ENCODE measurements around the gene ASIP. TPM values are rescaled to one million over a fixed set of nuclear protein-coding genes. Genes with fewer than 3 reads are reported as not detected.

ASIP gene
- polyA plus RNA-seq, 3 donors: 0.40 TPM; not detected in 2

DNA sequence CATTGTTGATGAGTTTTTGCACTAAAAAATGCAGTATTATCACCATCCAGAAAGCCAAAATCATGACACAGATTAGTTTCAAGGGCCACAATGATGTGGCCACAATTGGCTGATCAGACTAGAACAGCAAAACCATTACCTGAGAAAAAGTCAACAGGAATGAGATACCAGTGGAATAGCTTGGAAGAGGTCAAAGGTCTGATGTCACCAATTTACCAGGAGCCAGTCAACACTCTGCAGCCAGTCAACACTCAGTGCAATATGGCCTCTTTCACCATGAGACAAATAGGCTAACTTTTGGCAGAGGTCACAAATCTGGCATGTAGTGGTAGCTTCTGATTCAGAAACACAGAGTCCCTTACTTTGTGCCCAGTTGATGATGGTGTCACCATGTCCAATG is 7.5 kb upstream of the ASIP start:
- no peak overlapping the region for H3K27ac Mint-ChIP-seq
- Histone ChIP-seq H3K9me3 (replicated peaks in 1 of 2; ENCODE audit: control insufficient read depth in 1 of 2, insufficient read depth in 1 of 2, low read length in 2 of 2) (peaks cover 0 to 3% of the 10 kb centered on the region in 2 donors), H4K20me1 (ENCODE audit: insufficient read depth, low read length) (no peaks in the 10 kb centered on the region), H3K27ac (ENCODE audit: low read depth in 1 of 2, low read length in 2 of 2) (no peak overlapping the region), H3K4me2 (replicated peaks; ENCODE audit: extremely low read depth, low read length, poor library complexity, severe bottlenecking) (no peak overlapping the region), H3K36me3 (replicated peaks in 1 of 2; ENCODE audit: control insufficient read depth in 1 of 2, insufficient read depth in 2 of 2, low read length in 2 of 2) (no peaks in the 10 kb centered on the region), H3K9ac (ENCODE audit: insufficient read depth, low read length, poor library complexity, severe bottlenecking) (no peak overlapping the region), H3K4me1 (ENCODE audit: control insufficient read depth in 1 of 2, insufficient read depth in 2 of 2, low read length in 2 of 2) (no peaks in the 10 kb centered on the region), H3K27me3 (ENCODE audit: control insufficient read depth in 2 of 2, insufficient read depth in 2 of 2, low read length in 2 of 2) (no peaks in the 10 kb centered on the region), H2AFZ (ENCODE audit: insufficient read depth, low read depth, low read length, poor library complexity, severe bottlenecking) (no peak overlapping the region), H3K79me2 (ENCODE audit: insufficient read depth, low read length) (no peaks in the 10 kb centered on the region), H3K4me3 (replicated peaks in 1 of 3; ENCODE audit: low read depth in 2 of 3, low read length in 3 of 3) (no peak overlapping the region)
- no peaks in the 10 kb centered on the region for H3K36me3 Mint-ChIP-seq
- no peak for TF ChIP-seq CTCF (IDR thresholded peaks at IDR 0.05)
- peaks cover 0 to 6% (median 2%) of the 10 kb centered on the region in 3 donors for H3K27me3 Mint-ChIP-seq (ENCODE audit: low read depth in 3 of 3)
- H3K4me3 Mint-ChIP-seq: no peak overlapping the region
- no peaks in the 10 kb centered on the region for H3K4me1 Mint-ChIP-seq
- no peak for DNase-seq
- intact Hi-C loops (cut with micrococcal nuclease): no loop called here
- peaks cover 13 to 25% (median 19%) of the 10 kb centered on the region in 7 donors for H3K9me3 Mint-ChIP-seq

DNA sequence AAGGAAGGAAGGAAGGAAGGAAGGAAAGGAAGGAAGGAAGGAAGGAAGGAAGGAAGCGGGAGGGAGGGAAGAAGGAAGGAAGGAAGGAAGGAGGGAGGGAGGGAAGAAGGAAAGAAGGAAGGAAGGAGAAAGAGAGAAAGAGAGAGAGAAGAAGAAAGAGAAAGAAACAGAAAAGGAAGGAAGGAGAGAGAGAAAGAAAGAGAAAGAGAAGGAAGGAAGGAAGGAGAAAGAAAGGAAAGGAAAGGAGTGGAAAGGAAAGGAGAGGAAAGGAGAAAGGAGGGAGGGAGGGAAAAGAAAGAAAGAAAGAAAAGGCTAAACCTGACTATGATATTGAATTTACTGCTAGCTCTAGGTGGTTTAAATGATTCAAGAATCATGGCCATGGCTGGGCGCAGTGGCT is 5.3 kb upstream of the ASIP start:
- Histone ChIP-seq H3K27me3 (ENCODE audit: control insufficient read depth in 2 of 2, insufficient read depth in 2 of 2, low read length in 2 of 2) (no peaks in the 10 kb centered on the region), H3K4me1 (ENCODE audit: control insufficient read depth in 1 of 2, insufficient read depth in 2 of 2, low read length in 2 of 2) (no peaks in the 10 kb centered on the region), H3K4me2 (replicated peaks; ENCODE audit: extremely low read depth, low read length, poor library complexity, severe bottlenecking) (no peak overlapping the region), H3K9ac (ENCODE audit: insufficient read depth, low read length, poor library complexity, severe bottlenecking) (no peak overlapping the region), H3K36me3 (replicated peaks in 1 of 2; ENCODE audit: control insufficient read depth in 1 of 2, insufficient read depth in 2 of 2, low read length in 2 of 2) (no peaks in the 10 kb centered on the region), H3K79me2 (ENCODE audit: insufficient read depth, low read length) (no peaks in the 10 kb centered on the region), H2AFZ (ENCODE audit: insufficient read depth, low read depth, low read length, poor library complexity, severe bottlenecking) (no peak overlapping the region), H3K4me3 (replicated peaks in 1 of 3; ENCODE audit: low read depth in 2 of 3, low read length in 3 of 3) (no peak overlapping the region), H3K9me3 (replicated peaks in 1 of 2; ENCODE audit: control insufficient read depth in 1 of 2, insufficient read depth in 1 of 2, low read length in 2 of 2) (peaks cover 0 to 3% of the 10 kb centered on the region in 2 donors), H4K20me1 (ENCODE audit: insufficient read depth, low read length) (no peaks in the 10 kb centered on the region), H3K27ac (ENCODE audit: low read depth in 1 of 2, low read length in 2 of 2) (no peak overlapping the region)
- Mint-ChIP-seq H3K4me1 (no peaks in the 10 kb centered on the region), H3K27ac (peak overlapping the region in 1 of 7 donors; percentile 76), H3K27me3 (ENCODE audit: low read depth in 3 of 3) (peaks cover 2 to 6% (median 4%) of the 10 kb centered on the region in 3 donors), H3K4me3 (no peak overlapping the region), H3K9me3 (peaks cover 13 to 25% (median 19%) of the 10 kb centered on the region in 7 donors), H3K36me3 (peaks cover 0 to 1% of the 10 kb centered on the region in 2 donors)
- 93% methylated on average over 2 of the region's 2 CpGs for WGBS (ENCODE audit: insufficient coverage)
- intact Hi-C loops (cut with micrococcal nuclease): no loop called here
- TF ChIP-seq CTCF (IDR thresholded peaks at IDR 0.05): no peak
- no peak for DNase-seq

Measured in CD14-positive monocyte (primary cell).